Neural crest cell (in vitro differentiated cells): ENCODE measurements around the gene GNA15. TPM values are rescaled to one million over a fixed set of nuclear protein-coding genes. Genes with fewer than 3 reads are reported as not detected.
A peak's percentile ranks its signal among the peaks of the same experiment; 100 is the strongest.

Experiments
- DNase-seq: peaks from one replicate; pipeline ENCODE4 v3.0.0; 2021; ENCODE audit warnings: low read depth, mixed read lengths, low spot score
- H3K27ac Mint-ChIP-seq: one replicate; pipeline ENCODE4 v1.8.0; 2021; ENCODE audit warnings: mild to moderate bottlenecking, mixed read lengths; ENCODE audit not compliant: unreplicated experiment
- H3K27me3 Mint-ChIP-seq: 2 replicates; pipeline ENCODE4 v1.8.0; 2021; ENCODE audit warnings: low read depth, mild to moderate bottlenecking, mixed read lengths
- H3K36me3 Mint-ChIP-seq: 2 replicates; pipeline ENCODE4 v1.8.0; 2021; ENCODE audit warnings: low read depth, mild to moderate bottlenecking, mixed read lengths
- H3K4me1 Mint-ChIP-seq: 2 replicates; pipeline ENCODE4 v1.8.0; 2021; ENCODE audit warnings: mixed read lengths
- H3K4me3 Mint-ChIP-seq: one replicate; pipeline ENCODE4 v1.8.0; 2021; ENCODE audit warnings: mild to moderate bottlenecking, mixed read lengths
- H3K9me3 Mint-ChIP-seq: 2 replicates; pipeline ENCODE4 v1.8.0; 2021; ENCODE audit warnings: mixed read lengths
- CTCF ChIP-seq: fragments of 200-600 bp; sonication (generic); conservative IDR thresholded peaks from 2 replicates; pipeline ENCODE4 v1.5.0; 2021; ENCODE audit warnings: antibody characterized with exemption, mild to moderate bottlenecking
- total RNA-seq: library from RNA; stranded (reverse); gene quantifications from 2 replicates; pipeline ENCODE4 v1.2.1, GENCODE V29; 2021

The GNA15 gene
- total RNA-seq, 1 donor from 2014 or later: not detected

DNA sequence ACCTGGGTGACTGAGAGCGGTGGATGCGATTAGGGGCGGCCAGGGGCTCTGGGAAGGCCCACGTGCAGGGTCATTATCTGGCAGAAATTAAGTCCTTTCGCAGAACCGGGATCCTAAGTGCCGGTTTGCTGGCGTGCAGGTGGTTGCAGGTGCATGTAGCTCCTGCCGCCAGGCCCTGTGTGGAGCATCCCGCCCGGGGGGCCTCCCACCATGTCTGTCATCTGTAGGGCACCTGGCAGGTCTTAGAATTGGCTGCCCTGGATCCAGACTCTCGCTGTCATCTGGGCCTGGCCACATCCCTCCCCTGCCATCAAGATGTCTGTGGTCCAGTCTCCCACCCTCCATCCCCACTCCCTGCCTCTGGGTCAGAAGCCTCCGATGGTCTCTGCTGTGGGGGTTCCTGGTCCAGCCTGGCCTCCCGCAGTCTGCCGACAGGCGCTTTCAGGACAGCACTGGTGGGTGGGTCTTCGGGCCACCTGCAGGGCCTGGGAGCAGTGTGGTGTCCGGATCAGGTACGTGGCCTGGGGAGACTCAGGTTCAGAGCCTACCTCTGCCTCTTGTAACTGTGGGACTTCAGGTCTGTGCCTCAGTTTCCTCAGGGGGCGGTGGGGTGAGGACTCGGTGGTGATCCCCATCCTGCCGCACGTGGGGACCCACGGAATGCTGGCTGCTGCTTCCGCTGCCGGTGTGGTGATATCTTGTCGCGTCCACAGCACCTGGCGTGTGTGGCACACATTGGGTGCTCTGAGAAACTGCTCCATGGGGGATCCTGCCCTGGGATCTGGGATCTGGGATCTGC lies 36.3 kb upstream of the GNA15 start:
- H3K4me3 Mint-ChIP-seq: peak overlapping the region; percentile 47
- no peaks in the 10 kb centered on the region for H3K9me3 Mint-ChIP-seq
- H3K4me1 Mint-ChIP-seq: peaks cover 22% of the 10 kb centered on the region
- H3K27ac Mint-ChIP-seq: no peak overlapping the region
- no peaks in the 10 kb centered on the region for H3K36me3 Mint-ChIP-seq
- DNase-seq: no peak
- H3K27me3 Mint-ChIP-seq: no peaks in the 10 kb centered on the region
- TF ChIP-seq CTCF: no peak

- H3K4me3 Mint-ChIP-seq: no peak overlapping the region
- H3K36me3 Mint-ChIP-seq: no peaks in the 10 kb centered on the region
- peaks cover 18% of the 10 kb centered on the region for H3K4me1 Mint-ChIP-seq
- H3K27ac Mint-ChIP-seq: no peak overlapping the region
- no peaks in the 10 kb centered on the region for H3K27me3 Mint-ChIP-seq
- DNase-seq: no peak
- no peak for TF ChIP-seq CTCF
- no peaks in the 10 kb centered on the region for H3K9me3 Mint-ChIP-seq
Observed at GRCh38 chr19:3100331-3100730, 35.5 kb upstream of the GNA15 start.

DNA sequence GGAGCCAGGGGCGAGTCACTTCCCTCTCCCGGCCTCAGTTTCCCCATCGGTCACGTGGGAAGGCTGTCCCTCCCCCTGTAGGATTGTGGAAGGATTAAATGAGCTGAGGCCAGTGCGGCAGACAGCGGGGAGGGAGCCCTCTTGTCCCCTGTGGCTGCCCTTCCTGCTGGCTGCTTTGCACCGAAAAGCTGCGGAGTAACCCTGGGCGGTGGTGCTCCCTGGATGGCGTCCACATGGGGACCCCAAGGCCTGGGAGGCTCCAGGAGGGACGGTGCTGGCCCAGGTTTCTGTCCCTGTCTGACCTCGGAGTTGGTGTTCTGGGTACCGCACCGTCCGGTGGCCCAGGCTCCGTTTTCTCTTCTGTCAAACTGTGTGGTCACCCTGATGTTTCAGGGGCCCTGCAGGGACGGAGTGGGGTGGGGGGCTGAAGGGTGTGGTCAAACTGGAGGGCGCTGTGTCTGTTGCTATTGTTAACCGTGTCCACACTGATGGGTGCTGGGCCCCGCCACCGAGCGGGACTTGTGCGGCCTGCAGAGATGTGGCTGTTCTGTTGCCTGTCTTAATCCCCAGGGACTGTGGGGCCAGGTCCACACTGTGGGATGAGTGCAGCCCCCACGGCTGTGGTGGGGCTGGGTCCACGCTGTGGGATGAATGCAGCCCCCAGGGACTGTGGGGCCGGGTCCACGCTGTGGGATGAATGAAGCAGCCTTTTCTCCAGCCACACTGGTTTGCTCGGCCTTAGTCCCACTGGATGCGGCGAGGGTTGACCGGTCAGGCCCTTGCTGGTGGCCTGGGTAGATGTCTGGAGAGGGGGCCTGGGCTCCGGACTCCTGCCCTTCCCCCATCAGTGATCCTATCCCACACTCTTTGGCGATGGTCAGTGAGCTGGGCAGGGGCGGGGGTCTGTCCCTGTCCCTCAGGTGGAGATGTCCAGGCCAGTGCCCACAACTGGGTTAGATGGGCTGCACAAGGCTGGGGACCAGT lies 34.8 kb upstream of the GNA15 start:
- Mint-ChIP-seq H3K36me3 (no peaks in the 10 kb centered on the region), H3K4me3 (no peak overlapping the region), H3K4me1 (peaks cover 11% of the 10 kb centered on the region), H3K27me3 (no peaks in the 10 kb centered on the region), H3K27ac (no peak overlapping the region), H3K9me3 (no peaks in the 10 kb centered on the region)
- DNase-seq: no peak
- TF ChIP-seq CTCF: no peak

DNA sequence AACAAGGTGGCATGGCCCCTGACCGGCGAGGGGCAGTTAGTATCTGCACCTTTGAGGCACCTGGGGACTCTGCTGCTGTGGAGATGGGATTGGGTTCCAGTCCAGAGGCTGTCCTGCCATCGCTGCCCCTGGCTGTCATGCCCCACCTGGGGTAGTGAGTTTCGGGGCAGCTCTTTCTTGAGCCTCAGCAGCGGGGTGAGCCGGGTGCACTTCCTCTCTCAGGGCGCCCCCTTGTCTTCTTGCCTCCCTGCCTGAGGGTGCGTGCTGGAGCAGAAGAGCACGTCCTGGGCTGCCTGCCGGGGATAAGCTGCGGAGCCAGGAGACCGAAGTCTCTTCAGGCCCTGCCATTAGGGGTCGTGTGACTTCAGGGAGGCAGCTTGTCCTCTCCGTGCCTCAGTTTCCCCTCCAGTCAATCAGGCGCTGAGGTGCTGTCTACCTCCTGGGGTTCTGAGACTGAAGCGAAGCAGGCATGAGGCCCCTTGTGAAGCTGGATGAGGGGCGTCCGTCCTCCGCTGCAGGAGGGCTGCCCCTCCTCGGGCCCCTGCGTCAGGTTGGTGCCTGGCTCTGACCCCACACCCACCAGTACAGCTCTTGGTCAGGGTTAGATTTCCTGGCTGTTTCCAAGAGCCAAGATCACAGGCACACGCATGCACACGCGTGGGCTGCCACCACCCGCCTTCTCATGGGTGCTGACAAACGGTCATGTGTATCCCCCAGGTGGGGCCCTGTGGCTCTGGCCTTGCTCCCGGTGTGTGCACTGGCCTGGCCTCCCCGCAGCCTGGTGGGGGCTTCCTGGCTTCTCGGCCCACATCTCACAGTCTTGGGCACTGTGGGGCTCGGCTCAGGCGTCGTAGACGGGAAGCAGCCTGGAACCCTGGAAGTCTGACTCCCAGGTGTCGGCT lies 33.3 kb upstream of the GNA15 start:
- Mint-ChIP-seq H3K27me3 (no peaks in the 10 kb centered on the region), H3K27ac (no peak overlapping the region), H3K9me3 (no peaks in the 10 kb centered on the region), H3K36me3 (no peaks in the 10 kb centered on the region), H3K4me1 (peaks cover 5% of the 10 kb centered on the region), H3K4me3 (no peak overlapping the region)
- no peak for TF ChIP-seq CTCF
- no peak for DNase-seq

DNA sequence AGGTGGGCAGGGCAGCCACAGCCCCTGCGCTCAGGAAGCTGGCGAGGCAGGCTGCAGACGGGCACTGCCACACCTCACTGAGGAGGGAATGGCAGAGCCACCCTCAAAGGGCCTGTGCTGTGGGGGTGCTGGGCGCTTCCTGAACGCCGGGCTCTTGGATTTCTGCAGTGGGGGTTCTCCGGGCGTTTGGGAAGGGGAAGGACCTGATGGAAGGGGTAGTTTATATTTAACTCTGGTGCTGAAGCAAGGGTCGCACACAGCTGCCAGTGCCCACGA lies 31.2 kb upstream of the GNA15 start:
- DNase-seq: no peak
- no peak for TF ChIP-seq CTCF
- H3K36me3 Mint-ChIP-seq: no peaks in the 10 kb centered on the region
- H3K4me3 Mint-ChIP-seq: no peak overlapping the region
- H3K9me3 Mint-ChIP-seq: no peaks in the 10 kb centered on the region
- H3K4me1 Mint-ChIP-seq: peaks cover 15% of the 10 kb centered on the region
- H3K27me3 Mint-ChIP-seq: no peaks in the 10 kb centered on the region
- no peak overlapping the region for H3K27ac Mint-ChIP-seq
